HL-60 (cell line): ENCODE data around the gene C1orf21.

Experiments
- DNase-seq, 2 experiments: peaks; one replicate each; pipeline ENCODE4 v3.0.0-alpha.2; 2010 to 2020; ENCODE audit warnings: low read depth in 1 of 2, low spot score in 1 of 2
- H3K27ac ChIP-seq: fragments of 250-450 bp; sonication (Bioruptor Pico); replicated peaks from 2 replicates; pipeline ENCODE4 v1.5.1; 2020; ENCODE audit warnings: mild to moderate bottlenecking, moderate library complexity
- H3K27me3 ChIP-seq: fragments of 250-450 bp; sonication (Bioruptor Pico); 2 replicates; pipeline ENCODE4 v1.5.1; 2021; ENCODE audit warnings: mild to moderate bottlenecking, moderate library complexity; ENCODE audit not compliant: insufficient read depth, poor library complexity, severe bottlenecking
- H3K4me3 ChIP-seq: replicated peaks from 2 replicates; pipeline ENCODE4 v1.5.1; 2011; ENCODE audit warnings: mild to moderate bottlenecking, control low read depth, low read length; ENCODE audit not compliant: insufficient read depth
- CTCF ChIP-seq: IDR thresholded peaks from one replicate; pipeline ENCODE4 v1.5.1; 2011; ENCODE audit warnings: low read length, control low read depth, inconsistent platforms; ENCODE audit not compliant: insufficient read depth
- GABPA ChIP-seq: IDR thresholded peaks from 2 replicates; pipeline ENCODE4 v1.6.1; 2012; ENCODE audit warnings: low read depth
- POLR2AphosphoS5 ChIP-seq: IDR thresholded peaks from 2 replicates; pipeline ENCODE4 v1.6.1; 2012; ENCODE audit warnings: low read depth
- REST ChIP-seq: IDR thresholded peaks from 2 replicates; pipeline ENCODE4 v1.6.1; 2012; ENCODE audit warnings: low read depth; ENCODE audit not compliant: insufficient replicate concordance
- SPI1 ChIP-seq: IDR thresholded peaks from 2 replicates; pipeline ENCODE4 v1.6.1; 2012; ENCODE audit warnings: low read depth, mild to moderate bottlenecking, borderline replicate concordance

Gene C1orf21

DNA sequence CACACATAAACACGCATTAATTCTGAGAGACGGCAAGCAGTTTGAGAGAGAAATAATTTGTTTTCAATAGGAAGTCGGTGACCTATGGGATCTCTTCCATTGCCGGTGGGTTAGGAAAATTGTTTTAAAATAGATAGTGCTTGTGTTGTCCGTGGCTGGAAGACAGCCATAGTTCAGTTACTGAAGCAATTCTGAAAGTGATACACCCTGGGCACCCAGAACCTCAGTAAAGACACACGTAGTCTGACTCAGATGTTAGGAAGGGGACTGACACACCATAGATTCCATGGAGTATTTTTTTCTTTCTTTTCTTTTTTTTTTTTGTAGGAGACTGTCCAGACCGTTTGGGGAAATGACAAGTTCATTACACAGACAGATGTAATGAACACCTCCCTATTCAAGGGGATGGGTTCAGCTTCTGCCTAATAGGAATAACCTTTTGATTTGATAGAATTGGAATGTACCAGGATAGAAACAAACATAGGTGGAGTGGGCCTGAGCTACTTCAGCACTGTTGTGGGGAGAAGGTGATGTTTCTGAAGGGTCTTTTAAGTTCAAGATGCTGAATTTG, 1.6 kb downstream of the C1orf21 start:
- no peak for DNase-seq
- Histone ChIP-seq H3K27me3 (peaks cover 62% of the 10 kb centered on the region), H3K27ac (no peak overlapping the region), H3K4me3 (no peak overlapping the region)
- TF ChIP-seq GABPA = no peak
- no peak for TF ChIP-seq REST
- no peak for TF ChIP-seq POLR2AphosphoS5
- no peak for TF ChIP-seq CTCF
- TF ChIP-seq SPI1 = no peak

- H3K27me3 ChIP-seq = peaks cover 62% of the 10 kb centered on the region
- no peak for TF ChIP-seq SPI1
- TF ChIP-seq GABPA = no peak
- no peak for TF ChIP-seq CTCF
- TF ChIP-seq REST = no peak
- no peak for TF ChIP-seq POLR2AphosphoS5
- no peak for DNase-seq
- no peak overlapping the region for H3K27ac ChIP-seq
- H3K4me3 ChIP-seq = no peak overlapping the region
Measured at GRCh38 chr1:184388971-184389370, 2.1 kb downstream of the C1orf21 start.

GRCh38 chr1:184389446-184389845, 2.6 kb downstream of the C1orf21 start:
- H3K27me3 ChIP-seq = peaks cover 58% of the 10 kb centered on the region
- TF ChIP-seq REST (no peak), GABPA (no peak), CTCF (no peak), SPI1 (no peak), POLR2AphosphoS5 (no peak)
- H3K4me3 ChIP-seq = no peak overlapping the region
- no peak for DNase-seq
- H3K27ac ChIP-seq = no peak overlapping the region
